HepG2 (cell line): Measurements from ENCODE around the gene LILRB5.
A peak's percentile ranks its signal among the peaks of the same experiment; 100 is the strongest.

Experiments used
- CEBPG ChIP-seq: IDR thresholded peaks from 2 replicates; pipeline ENCODE4 v1.6.1; 2016
- ELK4 ChIP-seq: sonication (generic); formaldehyde crosslinking; IDR thresholded peaks from 2 replicates; pipeline ENCODE4 v1.9.0; 2021; ENCODE audit warnings: missing genetic modification reagents, borderline replicate concordance
- FOXO4 ChIP-seq: sonication (generic); formaldehyde crosslinking; conservative IDR thresholded peaks from 2 replicates; pipeline ENCODE4 v1.8.1; 2023; ENCODE audit warnings: missing genetic modification reagents
- HOXA3 ChIP-seq: sonication (generic); formaldehyde crosslinking; IDR thresholded peaks from 2 replicates; pipeline ENCODE4 v1.5.0; 2020; ENCODE audit warnings: missing genetic modification reagents
- IRF2 ChIP-seq: IDR thresholded peaks from 2 replicates; pipeline ENCODE4 v1.6.1; 2018; ENCODE audit warnings: missing genetic modification reagents, missing compliant biosample characterization
- NFE2L2 ChIP-seq: fragments of 150-350 bp; IDR thresholded peaks from 2 replicates; pipeline ENCODE4 v1.6.1; 2014; ENCODE audit warnings: low read length
- SNAI1 ChIP-seq: sonication (generic); formaldehyde crosslinking; IDR thresholded peaks from 2 replicates; pipeline ENCODE4 v1.5.0; 2020; ENCODE audit warnings: mild to moderate bottlenecking, missing genetic modification reagents, borderline replicate concordance
- SP1 ChIP-seq, 2 experiments: fragments of 450-650 bp in 1 of 2; sonication (generic) in 1 of 2; formaldehyde crosslinking in 1 of 2; IDR thresholded peaks; 2 replicates each; pipeline versions ENCODE4 v1.4.0 to v1.6.1; 2016 to 2020; ENCODE audit warnings: missing genetic modification reagents in 1 of 2
- ZNF121 ChIP-seq: sonication (generic); formaldehyde crosslinking; IDR thresholded peaks from 2 replicates; pipeline ENCODE4 v1.5.0; 2020; ENCODE audit warnings: mild to moderate bottlenecking, missing genetic modification reagents
- ZNF232 ChIP-seq: sonication (generic); formaldehyde crosslinking; IDR thresholded peaks from 2 replicates; pipeline ENCODE4 v1.4.0; 2020; ENCODE audit warnings: missing genetic modification reagents, borderline replicate concordance
- ZZZ3 ChIP-seq: sonication (generic); formaldehyde crosslinking; IDR thresholded peaks from 2 replicates; pipeline ENCODE4 v1.4.0; 2020; ENCODE audit warnings: missing genetic modification reagents, mild to moderate bottlenecking, borderline replicate concordance
- TF ChIP-seq, protein P1 (sequence below): sonication (generic); formaldehyde crosslinking; IDR thresholded peaks from 2 replicates; pipeline ENCODE4 v1.5.0; 2020; ENCODE audit warnings: mild to moderate bottlenecking, missing genetic modification reagents, moderate library complexity
- TF ChIP-seq, protein P2 (sequence below): sonication (generic); formaldehyde crosslinking; IDR thresholded peaks from 2 replicates; pipeline ENCODE4; 2020; ENCODE audit warnings: missing genetic modification reagents, mild to moderate bottlenecking, borderline replicate concordance

- TF ChIP-seq SNAI1: no peak
- TF ChIP-seq IRF2: no peak
- no peak for TF ChIP-seq ZNF232
- TF ChIP-seq ELK4 (CRISPR knock-in tag): no peak
- no peak for TF ChIP-seq SP1 (IDR thresholded peaks at IDR 0.05)
- TF ChIP-seq SP1 (CRISPR knock-in tag; IDR thresholded peaks at IDR 0.05): no peak
- TF ChIP-seq, protein P1, sequence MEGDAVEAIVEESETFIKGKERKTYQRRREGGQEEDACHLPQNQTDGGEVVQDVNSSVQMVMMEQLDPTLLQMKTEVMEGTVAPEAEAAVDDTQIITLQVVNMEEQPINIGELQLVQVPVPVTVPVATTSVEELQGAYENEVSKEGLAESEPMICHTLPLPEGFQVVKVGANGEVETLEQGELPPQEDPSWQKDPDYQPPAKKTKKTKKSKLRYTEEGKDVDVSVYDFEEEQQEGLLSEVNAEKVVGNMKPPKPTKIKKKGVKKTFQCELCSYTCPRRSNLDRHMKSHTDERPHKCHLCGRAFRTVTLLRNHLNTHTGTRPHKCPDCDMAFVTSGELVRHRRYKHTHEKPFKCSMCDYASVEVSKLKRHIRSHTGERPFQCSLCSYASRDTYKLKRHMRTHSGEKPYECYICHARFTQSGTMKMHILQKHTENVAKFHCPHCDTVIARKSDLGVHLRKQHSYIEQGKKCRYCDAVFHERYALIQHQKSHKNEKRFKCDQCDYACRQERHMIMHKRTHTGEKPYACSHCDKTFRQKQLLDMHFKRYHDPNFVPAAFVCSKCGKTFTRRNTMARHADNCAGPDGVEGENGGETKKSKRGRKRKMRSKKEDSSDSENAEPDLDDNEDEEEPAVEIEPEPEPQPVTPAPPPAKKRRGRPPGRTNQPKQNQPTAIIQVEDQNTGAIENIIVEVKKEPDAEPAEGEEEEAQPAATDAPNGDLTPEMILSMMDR (CRISPR knock-in tag): no peak
- 0 out of 2 replicates have a peak, but pooled peaks have one; percentile 3 for TF ChIP-seq HOXA3 (CRISPR knock-in tag)
- no peak for TF ChIP-seq NFE2L2
- TF ChIP-seq, protein P2, sequence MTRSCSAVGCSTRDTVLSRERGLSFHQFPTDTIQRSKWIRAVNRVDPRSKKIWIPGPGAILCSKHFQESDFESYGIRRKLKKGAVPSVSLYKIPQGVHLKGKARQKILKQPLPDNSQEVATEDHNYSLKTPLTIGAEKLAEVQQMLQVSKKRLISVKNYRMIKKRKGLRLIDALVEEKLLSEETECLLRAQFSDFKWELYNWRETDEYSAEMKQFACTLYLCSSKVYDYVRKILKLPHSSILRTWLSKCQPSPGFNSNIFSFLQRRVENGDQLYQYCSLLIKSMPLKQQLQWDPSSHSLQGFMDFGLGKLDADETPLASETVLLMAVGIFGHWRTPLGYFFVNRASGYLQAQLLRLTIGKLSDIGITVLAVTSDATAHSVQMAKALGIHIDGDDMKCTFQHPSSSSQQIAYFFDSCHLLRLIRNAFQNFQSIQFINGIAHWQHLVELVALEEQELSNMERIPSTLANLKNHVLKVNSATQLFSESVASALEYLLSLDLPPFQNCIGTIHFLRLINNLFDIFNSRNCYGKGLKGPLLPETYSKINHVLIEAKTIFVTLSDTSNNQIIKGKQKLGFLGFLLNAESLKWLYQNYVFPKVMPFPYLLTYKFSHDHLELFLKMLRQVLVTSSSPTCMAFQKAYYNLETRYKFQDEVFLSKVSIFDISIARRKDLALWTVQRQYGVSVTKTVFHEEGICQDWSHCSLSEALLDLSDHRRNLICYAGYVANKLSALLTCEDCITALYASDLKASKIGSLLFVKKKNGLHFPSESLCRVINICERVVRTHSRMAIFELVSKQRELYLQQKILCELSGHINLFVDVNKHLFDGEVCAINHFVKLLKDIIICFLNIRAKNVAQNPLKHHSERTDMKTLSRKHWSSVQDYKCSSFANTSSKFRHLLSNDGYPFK (CRISPR knock-in tag): no peak
- no peak for TF ChIP-seq ZZZ3 (CRISPR knock-in tag)
- peak; percentile 42; the same call in 1 of the 2 replicates for TF ChIP-seq ZNF121
- TF ChIP-seq FOXO4 (CRISPR knock-in tag): no peak
- no peak for TF ChIP-seq CEBPG (CRISPR knock-in tag)
These were observed 47.8 kb downstream of the LILRB5 start for GRCh38 chr19:54209058-54209810.
